OCI-LY3 (cell line): Measurements from ENCODE around the gene UBAP2.

Experiments used
- H2AFZ ChIP-seq: fragments of 200-600, 300-600 bp; shearing (Covaris generic); 2 replicates; pipeline ENCODE4 v1.6.0; 2014; ENCODE audit warnings: antibody characterized with exemption, low read depth, low read length
- H3K27ac ChIP-seq: fragments of 200-600, 300-600 bp; sonication (generic); 2 replicates; pipeline ENCODE4 v1.5.1; 2014; ENCODE audit warnings: mild to moderate bottlenecking, low read length, moderate library complexity, mixed read lengths
- H3K27me3 ChIP-seq: fragments of 200-600, 300-600 bp; sonication (generic); 2 replicates; pipeline ENCODE4 v1.6.1; 2014; ENCODE audit warnings: low read depth, low read length, mixed read lengths
- H3K36me3 ChIP-seq: fragments of 200-600, 300-600 bp; sonication (generic); replicated peaks from 2 replicates; pipeline ENCODE3; 2014; ENCODE audit warnings: low read depth, low read length, mixed read lengths
- H3K4me1 ChIP-seq: fragments of 300-600, 200-600 bp; sonication (generic); 2 replicates; pipeline ENCODE4 v1.6.1; 2014; ENCODE audit warnings: low read length, mixed read lengths
- H3K4me2 ChIP-seq: fragments of 200-600, 300-600 bp; sonication (generic); 2 replicates; pipeline ENCODE4 v1.6.1; 2014; ENCODE audit warnings: low read length, mixed read lengths
- H3K4me3 ChIP-seq: fragments of 300-600, 200-600 bp; sonication (generic); 2 replicates; pipeline ENCODE4 v1.5.1; 2014; ENCODE audit warnings: antibody characterized with exemption, mild to moderate bottlenecking, low read length, moderate library complexity
- H3K79me2 ChIP-seq: fragments of 300-600, 200-600 bp; shearing (Covaris generic); 2 replicates; pipeline ENCODE4 v1.6.1; 2014; ENCODE audit warnings: mild to moderate bottlenecking, low read length, mixed read lengths
- H3K9ac ChIP-seq: fragments of 300-600, 200-600 bp; shearing (Covaris generic); 2 replicates; pipeline ENCODE4 v1.6.0; 2014; ENCODE audit warnings: mild to moderate bottlenecking, low read length, moderate library complexity
- H3K9me3 ChIP-seq: fragments of 200-600, 300-600 bp; shearing (Covaris generic); 2 replicates; pipeline ENCODE4 v1.6.1; 2014; ENCODE audit warnings: low read length, mixed read lengths; ENCODE audit not compliant: insufficient read depth
- H4K20me1 ChIP-seq: fragments of 200-600, 300-600 bp; sonication (generic); 2 replicates; pipeline ENCODE4 v1.6.1; 2016; ENCODE audit warnings: low read length, mixed read lengths; ENCODE audit not compliant: insufficient read depth
- EZH2phosphoT487 ChIP-seq: fragments of 200-600 bp; shearing (Covaris generic); IDR thresholded peaks from 2 replicates; pipeline ENCODE4 v1.6.1; 2018; ENCODE audit warnings: antibody characterized with exemption, mixed run types, low read depth
- TF ChIP-seq, protein P1 (sequence below): fragments of 200-600, 300-600 bp; sonication (generic); IDR thresholded peaks from 2 replicates; pipeline ENCODE4 v1.5.1; 2014; ENCODE audit warnings: antibody characterized with exemption, low read length, low read depth

UBAP2 gene, protein sequence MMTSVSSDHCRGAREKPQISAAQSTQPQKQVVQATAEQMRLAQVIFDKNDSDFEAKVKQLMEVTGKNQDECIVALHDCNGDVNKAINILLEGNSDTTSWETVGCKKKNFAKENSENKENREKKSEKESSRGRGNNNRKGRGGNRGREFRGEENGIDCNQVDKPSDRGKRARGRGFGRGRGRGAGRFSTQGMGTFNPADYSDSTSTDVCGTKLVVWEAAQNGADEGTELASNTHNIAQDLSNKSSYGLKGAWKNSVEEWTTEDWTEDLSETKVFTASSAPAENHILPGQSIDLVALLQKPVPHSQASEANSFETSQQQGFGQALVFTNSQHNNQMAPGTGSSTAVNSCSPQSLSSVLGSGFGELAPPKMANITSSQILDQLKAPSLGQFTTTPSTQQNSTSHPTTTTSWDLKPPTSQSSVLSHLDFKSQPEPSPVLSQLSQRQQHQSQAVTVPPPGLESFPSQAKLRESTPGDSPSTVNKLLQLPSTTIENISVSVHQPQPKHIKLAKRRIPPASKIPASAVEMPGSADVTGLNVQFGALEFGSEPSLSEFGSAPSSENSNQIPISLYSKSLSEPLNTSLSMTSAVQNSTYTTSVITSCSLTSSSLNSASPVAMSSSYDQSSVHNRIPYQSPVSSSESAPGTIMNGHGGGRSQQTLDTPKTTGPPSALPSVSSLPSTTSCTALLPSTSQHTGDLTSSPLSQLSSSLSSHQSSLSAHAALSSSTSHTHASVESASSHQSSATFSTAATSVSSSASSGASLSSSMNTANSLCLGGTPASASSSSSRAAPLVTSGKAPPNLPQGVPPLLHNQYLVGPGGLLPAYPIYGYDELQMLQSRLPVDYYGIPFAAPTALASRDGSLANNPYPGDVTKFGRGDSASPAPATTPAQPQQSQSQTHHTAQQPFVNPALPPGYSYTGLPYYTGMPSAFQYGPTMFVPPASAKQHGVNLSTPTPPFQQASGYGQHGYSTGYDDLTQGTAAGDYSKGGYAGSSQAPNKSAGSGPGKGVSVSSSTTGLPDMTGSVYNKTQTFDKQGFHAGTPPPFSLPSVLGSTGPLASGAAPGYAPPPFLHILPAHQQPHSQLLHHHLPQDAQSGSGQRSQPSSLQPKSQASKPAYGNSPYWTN

DNA sequence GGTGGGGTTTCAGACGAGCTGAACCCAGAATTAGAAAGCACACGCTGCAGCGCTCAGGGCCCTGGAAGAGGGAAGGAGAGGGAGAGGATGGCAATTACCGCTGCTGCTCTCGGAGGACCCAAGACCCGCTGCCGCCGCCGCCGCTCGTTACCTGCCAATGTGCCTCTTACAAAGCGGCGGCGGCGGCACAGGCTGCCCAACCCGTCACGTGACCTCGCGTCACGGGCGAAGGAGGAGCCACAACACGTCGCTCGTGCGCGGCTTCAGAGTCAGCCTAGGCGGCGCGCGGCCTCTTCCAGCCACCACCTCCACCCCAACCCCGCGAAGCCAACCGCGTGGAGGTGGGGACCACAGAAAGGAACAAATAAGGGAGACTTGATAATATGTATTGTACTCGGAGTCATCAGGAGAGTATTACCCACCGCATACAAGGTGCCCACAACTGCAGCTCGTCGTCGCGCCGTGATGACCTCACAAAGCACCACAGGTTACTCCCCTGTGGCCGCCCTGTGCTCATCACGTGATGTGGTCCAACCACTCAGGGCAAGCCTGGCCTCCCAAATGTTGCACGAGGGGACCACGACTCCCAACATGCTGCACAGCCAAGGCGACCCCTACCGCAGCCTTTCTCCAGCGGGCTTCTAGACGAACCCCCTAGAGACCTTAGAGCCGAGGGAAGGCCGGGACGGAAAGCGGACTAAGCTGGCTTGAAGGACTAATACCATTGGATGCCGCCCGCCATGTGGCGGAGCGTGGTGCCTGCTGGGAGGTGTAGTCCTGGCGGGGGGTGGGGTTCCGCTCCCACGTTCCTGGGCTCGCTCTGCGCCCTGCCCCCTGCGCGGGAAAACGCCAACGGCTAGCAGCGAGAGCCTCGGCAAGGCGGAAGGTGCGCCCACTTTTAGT, at the start of gene UBAP2:
Gene UBAP2, minus strand, starts transcription at position 161 of the 903 bp plus-strand sequence. CDS start 31,739 bp downstream, outside the sequence.
- H3K27me3 ChIP-seq = no peaks in the 10 kb centered on the region
- H3K79me2 ChIP-seq = peaks cover 47% of the 10 kb centered on the region
- TF ChIP-seq EZH2phosphoT487 = no peak
- TF ChIP-seq, protein P1, sequence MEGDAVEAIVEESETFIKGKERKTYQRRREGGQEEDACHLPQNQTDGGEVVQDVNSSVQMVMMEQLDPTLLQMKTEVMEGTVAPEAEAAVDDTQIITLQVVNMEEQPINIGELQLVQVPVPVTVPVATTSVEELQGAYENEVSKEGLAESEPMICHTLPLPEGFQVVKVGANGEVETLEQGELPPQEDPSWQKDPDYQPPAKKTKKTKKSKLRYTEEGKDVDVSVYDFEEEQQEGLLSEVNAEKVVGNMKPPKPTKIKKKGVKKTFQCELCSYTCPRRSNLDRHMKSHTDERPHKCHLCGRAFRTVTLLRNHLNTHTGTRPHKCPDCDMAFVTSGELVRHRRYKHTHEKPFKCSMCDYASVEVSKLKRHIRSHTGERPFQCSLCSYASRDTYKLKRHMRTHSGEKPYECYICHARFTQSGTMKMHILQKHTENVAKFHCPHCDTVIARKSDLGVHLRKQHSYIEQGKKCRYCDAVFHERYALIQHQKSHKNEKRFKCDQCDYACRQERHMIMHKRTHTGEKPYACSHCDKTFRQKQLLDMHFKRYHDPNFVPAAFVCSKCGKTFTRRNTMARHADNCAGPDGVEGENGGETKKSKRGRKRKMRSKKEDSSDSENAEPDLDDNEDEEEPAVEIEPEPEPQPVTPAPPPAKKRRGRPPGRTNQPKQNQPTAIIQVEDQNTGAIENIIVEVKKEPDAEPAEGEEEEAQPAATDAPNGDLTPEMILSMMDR = no peak
- H3K9ac ChIP-seq = peak within 1 kb of the TSS; percentile 82
- H3K27ac ChIP-seq = peak within 1 kb of the TSS; percentile 81
- H2AFZ ChIP-seq = peak within 1 kb of the TSS; percentile 96
- no peaks in the 10 kb centered on the region for H3K9me3 ChIP-seq
- peak within 1 kb of the TSS; percentile 91 for H3K4me2 ChIP-seq
- peak within 1 kb of the TSS; percentile 96 for H3K4me3 ChIP-seq
- H3K36me3 ChIP-seq = peaks cover 2% of the 10 kb centered on the region
- H4K20me1 ChIP-seq = peaks cover 20% of the 10 kb centered on the region
- H3K4me1 ChIP-seq = peaks cover 36% of the 10 kb centered on the region

DNA sequence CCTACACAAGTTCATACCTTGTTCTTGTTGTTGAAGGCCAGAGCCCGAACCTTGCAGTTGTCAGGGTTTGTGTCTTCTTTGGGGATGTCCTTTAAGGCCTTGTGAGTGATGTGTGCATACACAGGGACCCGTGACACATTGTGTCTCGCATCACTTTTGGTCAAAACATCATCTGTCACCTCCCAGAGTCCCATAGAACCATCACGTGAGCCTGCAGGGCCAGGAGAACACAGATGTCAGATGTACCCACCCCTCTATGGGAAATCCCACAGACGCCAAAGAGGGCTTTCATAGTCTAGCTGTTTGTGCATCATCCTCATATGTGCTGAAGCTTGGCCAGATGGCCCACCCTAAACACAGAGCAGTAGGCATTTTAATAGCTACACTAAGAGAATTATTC, 49.6 kb upstream of the UBAP2 start:
- TF ChIP-seq, protein P1 = no peak
- no peak for TF ChIP-seq EZH2phosphoT487
- H3K36me3 ChIP-seq = peaks cover 30% of the 10 kb centered on the region
- H3K27ac ChIP-seq = peak overlapping the region; percentile 97
- H4K20me1 ChIP-seq = 0 out of 2 replicates have a peak, but pooled peaks cover 5% of the 10 kb centered on the region
- peak overlapping the region; percentile 59 for H3K9ac ChIP-seq
- H3K4me1 ChIP-seq = peaks cover 32% of the 10 kb centered on the region
- peak overlapping the region; percentile 54 for H3K4me3 ChIP-seq
- no peak overlapping the region for H2AFZ ChIP-seq
- H3K79me2 ChIP-seq = peaks cover 3% of the 10 kb centered on the region; the same call in 1 of the 2 replicates
- no peaks in the 10 kb centered on the region for H3K27me3 ChIP-seq
- H3K4me2 ChIP-seq = peak overlapping the region; percentile 80
- H3K9me3 ChIP-seq = no peaks in the 10 kb centered on the region

DNA sequence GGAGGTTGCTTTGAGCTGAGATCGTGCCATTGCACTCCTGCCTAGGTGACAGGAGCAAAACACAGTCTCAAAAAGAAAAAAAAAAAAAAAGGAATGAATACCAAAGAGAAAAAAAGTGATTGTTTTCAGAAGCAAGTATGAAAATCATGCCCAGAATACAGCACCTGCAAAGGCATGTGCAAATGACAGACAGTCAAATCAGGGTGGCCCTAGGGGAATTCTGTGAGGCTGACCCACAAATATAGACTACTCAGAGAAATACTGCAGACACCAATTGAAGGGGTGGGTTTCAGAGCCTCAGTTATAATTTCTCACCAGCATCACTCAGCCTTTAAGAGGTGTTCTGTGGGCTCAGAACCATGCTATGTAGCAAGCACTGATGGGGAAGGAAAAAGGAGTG, 49.2 kb upstream of the UBAP2 start:
- Histone ChIP-seq H3K9ac (peak overlapping the region; percentile 59), H3K36me3 (peaks cover 34% of the 10 kb centered on the region), H2AFZ (no peak overlapping the region), H3K27me3 (no peaks in the 10 kb centered on the region), H3K4me1 (peaks cover 32% of the 10 kb centered on the region), H3K4me3 (peak overlapping the region; percentile 54), H3K27ac (peak overlapping the region; percentile 97), H3K79me2 (peaks cover 3% of the 10 kb centered on the region; the same call in 1 of the 2 replicates), H3K9me3 (no peaks in the 10 kb centered on the region), H3K4me2 (peak overlapping the region; percentile 80), H4K20me1 (0 out of 2 replicates have a peak, but pooled peaks cover 5% of the 10 kb centered on the region)
- no peak for TF ChIP-seq EZH2phosphoT487
- TF ChIP-seq, protein P1 = no peak
